Posterior cingulate gyrus (tissue), 11 donors: ENCODE results near the gene ITPRIP.

Source experiments
- DNase-seq, 10 donors: peaks; one replicate each; pipeline versions ENCODE4 v3.0.0 to v3.0.0-alpha.2; 2020 to 2021; ENCODE audit warnings: mixed read lengths in 3 of 10
- intact Hi-C: fragments of 100-400 bp; cut with DNase I; formaldehyde crosslinking; loops from one replicate; pipeline ENCODE4 v1.15.1; 2023

The ITPRIP gene

GRCh38 chr10:104314591-104315485, 23.4 kb downstream of the ITPRIP start:
- peak in 1 of 10 donors; percentile 82 for DNase-seq
- intact Hi-C loops = no loop called here

- peak in 1 of 10 donors; percentile 76 for DNase-seq
These were observed 27.0 kb downstream of the ITPRIP start for GRCh38 chr10:104311184-104311720.

GRCh38 chr10:104309980-104310978, 28.0 kb downstream of the ITPRIP start:
- DNase-seq = peak in 1 of 10 donors; percentile 70
- intact Hi-C loops = no loop called here

More at GRCh38 chr10:104311184-104311720, 27.0 kb downstream of the ITPRIP start:
- intact Hi-C loops = no loop called here

GRCh38 chr10:104308439-104308903, 29.8 kb downstream of the ITPRIP start:
- no peak for DNase-seq
- intact Hi-C loops = no loop called here

- DNase-seq = no peak
- intact Hi-C loops = no loop called here
These were observed 30.5 kb downstream of the ITPRIP start for GRCh38 chr10:104307576-104308438.

- intact Hi-C loops = no loop called here
- no peak for DNase-seq
These were observed 31.4 kb downstream of the ITPRIP start for GRCh38 chr10:104306897-104307296.

- DNase-seq = peak in 1 of 10 donors; percentile 14
- intact Hi-C loops = loop anchor here (1.0 kb wide), 1 partner anchor 45 kb away; no protein-coding TSS in a partner anchor
These were observed 33.3 kb downstream of the ITPRIP start for GRCh38 chr10:104304927-104305326.

- intact Hi-C loops = no loop called here
- DNase-seq = no peak
These were observed 33.9 kb downstream of the ITPRIP start for GRCh38 chr10:104304356-104304745.

- intact Hi-C loops = no loop called here
- peak in 1 of 10 donors; percentile 20 for DNase-seq
These were observed 34.5 kb downstream of the ITPRIP start for GRCh38 chr10:104303594-104304355.

GRCh38 chr10:104301907-104302690, 36.2 kb downstream of the ITPRIP start:
- DNase-seq = peak in 1 of 10 donors; percentile 18
- intact Hi-C loops = no loop called here

- DNase-seq = peak in 9 of 10 donors; percentile 26 to 95 (median 73)
- intact Hi-C loops = no loop called here
These were observed 37.5 kb downstream of the ITPRIP start for GRCh38 chr10:104300736-104301292.

GRCh38 chr10:104300002-104300735, 38.1 kb downstream of the ITPRIP start:
- intact Hi-C loops = no loop called here
- peak in 1 of 10 donors; percentile 49 for DNase-seq

- intact Hi-C loops = no loop called here
- peak in 1 of 10 donors; percentile 22 for DNase-seq
These were observed 39.0 kb downstream of the ITPRIP start for GRCh38 chr10:104299031-104299904.

GRCh38 chr10:104297697-104298660, 40.3 kb downstream of the ITPRIP start:
- intact Hi-C loops = no loop called here
- peak in 1 of 10 donors; percentile 70 for DNase-seq
